ENCODE data around the gene SGPL1.

SGPL1 gene

GRCh38 chr10:70907637-70908405, 92.1 kb downstream of the SGPL1 start:
- TF ChIP-seq, protein P1, sequence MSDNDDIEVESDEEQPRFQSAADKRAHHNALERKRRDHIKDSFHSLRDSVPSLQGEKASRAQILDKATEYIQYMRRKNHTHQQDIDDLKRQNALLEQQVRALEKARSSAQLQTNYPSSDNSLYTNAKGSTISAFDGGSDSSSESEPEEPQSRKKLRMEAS (IDR thresholded peaks at IDR 0.05) = no peak
- TF ChIP-seq CEBPB (IDR thresholded peaks at IDR 0.05) (no peak), TAF1 (IDR thresholded peaks at IDR 0.05; ENCODE audit: low read depth) (no peak), FOXM1 (IDR thresholded peaks at IDR 0.05; ENCODE audit: borderline replicate concordance, low read depth) (no peak), CREB1 (IDR thresholded peaks at IDR 0.05; ENCODE audit: low read depth) (no peak), EP300 (IDR thresholded peaks at IDR 0.05; ENCODE audit: borderline replicate concordance) (no peak), YY1 (IDR thresholded peaks at IDR 0.05; ENCODE audit: low read depth) (no peak), USF1 (IDR thresholded peaks at IDR 0.05) (no peak), ZBTB7A (IDR thresholded peaks at IDR 0.05; ENCODE audit: low read depth) (no peak), EGR1 (IDR thresholded peaks at IDR 0.05) (no peak), TCF12 (IDR thresholded peaks at IDR 0.05; ENCODE audit: low read depth) (no peak), RAD21 (IDR thresholded peaks at IDR 0.05; ENCODE audit: low read depth) (no peak), TEAD4 (IDR thresholded peaks at IDR 0.05) (no peak)
- TF ChIP-seq, protein P2, sequence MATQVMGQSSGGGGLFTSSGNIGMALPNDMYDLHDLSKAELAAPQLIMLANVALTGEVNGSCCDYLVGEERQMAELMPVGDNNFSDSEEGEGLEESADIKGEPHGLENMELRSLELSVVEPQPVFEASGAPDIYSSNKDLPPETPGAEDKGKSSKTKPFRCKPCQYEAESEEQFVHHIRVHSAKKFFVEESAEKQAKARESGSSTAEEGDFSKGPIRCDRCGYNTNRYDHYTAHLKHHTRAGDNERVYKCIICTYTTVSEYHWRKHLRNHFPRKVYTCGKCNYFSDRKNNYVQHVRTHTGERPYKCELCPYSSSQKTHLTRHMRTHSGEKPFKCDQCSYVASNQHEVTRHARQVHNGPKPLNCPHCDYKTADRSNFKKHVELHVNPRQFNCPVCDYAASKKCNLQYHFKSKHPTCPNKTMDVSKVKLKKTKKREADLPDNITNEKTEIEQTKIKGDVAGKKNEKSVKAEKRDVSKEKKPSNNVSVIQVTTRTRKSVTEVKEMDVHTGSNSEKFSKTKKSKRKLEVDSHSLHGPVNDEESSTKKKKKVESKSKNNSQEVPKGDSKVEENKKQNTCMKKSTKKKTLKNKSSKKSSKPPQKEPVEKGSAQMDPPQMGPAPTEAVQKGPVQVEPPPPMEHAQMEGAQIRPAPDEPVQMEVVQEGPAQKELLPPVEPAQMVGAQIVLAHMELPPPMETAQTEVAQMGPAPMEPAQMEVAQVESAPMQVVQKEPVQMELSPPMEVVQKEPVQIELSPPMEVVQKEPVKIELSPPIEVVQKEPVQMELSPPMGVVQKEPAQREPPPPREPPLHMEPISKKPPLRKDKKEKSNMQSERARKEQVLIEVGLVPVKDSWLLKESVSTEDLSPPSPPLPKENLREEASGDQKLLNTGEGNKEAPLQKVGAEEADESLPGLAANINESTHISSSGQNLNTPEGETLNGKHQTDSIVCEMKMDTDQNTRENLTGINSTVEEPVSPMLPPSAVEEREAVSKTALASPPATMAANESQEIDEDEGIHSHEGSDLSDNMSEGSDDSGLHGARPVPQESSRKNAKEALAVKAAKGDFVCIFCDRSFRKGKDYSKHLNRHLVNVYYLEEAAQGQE (IDR thresholded peaks at IDR 0.05; ENCODE audit: low read depth) = no peak

DNA sequence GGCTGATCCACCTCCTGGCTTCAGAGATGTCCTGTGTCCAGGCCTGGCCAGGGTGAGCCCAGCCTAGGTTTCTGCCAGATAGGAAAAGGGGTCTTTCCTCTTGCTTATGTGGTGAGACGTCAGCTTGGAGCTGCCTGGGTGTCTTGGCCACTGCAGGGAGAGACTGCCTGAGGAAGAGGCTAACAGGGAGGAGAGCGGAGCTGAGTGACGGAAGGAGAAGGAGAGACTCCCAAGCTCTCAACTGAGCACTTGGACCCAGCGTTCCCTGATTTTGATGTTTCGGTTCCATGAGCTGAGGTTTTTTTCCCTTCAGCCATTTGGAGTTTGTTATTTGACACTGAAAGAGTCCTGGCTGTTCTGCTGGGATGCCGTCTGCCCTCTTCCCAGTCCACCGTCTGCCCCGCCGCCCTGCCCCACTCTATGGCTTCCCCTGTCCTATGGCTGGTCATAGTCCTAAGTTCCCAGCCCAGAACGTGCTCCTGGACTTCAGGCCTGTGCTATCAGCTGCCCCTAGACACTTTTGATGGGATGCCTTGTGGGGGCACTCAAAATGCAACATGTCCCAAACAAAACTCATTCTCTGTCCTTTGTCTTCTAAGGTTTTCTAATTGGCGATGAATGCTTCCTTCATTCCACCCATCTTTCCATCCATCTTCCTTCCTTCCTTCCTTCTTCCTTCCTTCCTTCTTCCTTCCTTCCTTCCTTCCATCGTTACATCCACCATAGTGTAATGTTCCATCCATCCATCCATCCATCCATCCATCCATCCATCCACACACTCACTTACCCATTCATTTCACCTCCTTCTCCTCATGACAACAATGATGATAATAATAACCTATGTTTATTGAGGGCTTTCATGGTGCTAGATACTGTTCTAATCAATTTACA, 92.9 kb downstream of the SGPL1 start:
- TF ChIP-seq FOXM1 (IDR thresholded peaks at IDR 0.05; ENCODE audit: borderline replicate concordance, low read depth) (no peak), CEBPB (IDR thresholded peaks at IDR 0.05) (no peak), USF1 (IDR thresholded peaks at IDR 0.05) (no peak), NFIC (IDR thresholded peaks at IDR 0.05) (no peak)
- TF ChIP-seq, protein P2 (IDR thresholded peaks at IDR 0.05; ENCODE audit: low read depth) = no peak

GRCh38 chr10:70909326-70909935, 93.7 kb downstream of the SGPL1 start:
- TF ChIP-seq RAD21 (IDR thresholded peaks at IDR 0.05; ENCODE audit: low read depth) (no peak), CEBPB (IDR thresholded peaks at IDR 0.05) (no peak), TEAD4 (IDR thresholded peaks at IDR 0.05) (no peak), EGR1 (IDR thresholded peaks at IDR 0.05) (no peak)

DNA sequence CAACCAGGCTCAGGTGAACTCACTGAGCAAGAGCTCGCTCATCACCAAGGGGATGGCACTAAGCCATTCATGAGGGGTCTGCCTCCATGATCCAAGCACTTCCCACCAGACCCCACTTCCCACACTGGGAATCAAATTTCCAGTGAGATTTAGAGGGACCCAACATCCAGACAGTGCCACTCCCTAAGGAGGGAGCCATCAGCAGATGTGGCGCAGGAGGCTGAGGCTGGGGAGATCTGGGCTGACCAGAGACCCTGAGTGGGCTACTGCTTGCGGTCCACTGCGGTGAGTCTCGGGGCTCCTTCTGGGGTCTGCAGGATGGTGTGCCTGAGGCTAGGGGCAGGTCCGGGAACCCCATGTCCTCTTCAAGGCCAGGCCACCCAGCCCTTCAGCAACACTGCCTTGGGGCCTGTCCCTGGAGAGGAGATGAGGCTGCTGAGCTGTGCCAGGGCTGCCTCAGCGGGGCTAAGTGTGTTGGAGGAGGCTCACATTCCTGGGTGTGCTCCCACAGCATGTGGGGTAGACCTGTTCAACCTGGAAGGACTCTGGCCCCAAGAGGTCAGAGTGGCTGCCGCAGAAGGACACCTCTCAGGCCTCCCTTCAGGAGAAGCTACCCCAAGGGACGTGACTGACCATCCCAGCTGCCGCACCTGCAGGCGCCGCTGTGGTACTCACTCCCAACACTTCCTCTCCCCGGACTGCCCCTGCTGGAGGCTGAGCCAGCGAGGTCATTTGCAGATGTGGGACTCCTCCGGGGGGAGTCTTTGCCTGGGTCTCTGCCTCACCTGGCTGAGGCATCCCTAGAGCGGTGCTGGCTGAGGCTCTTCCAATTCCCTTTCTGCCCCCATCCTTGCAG, 95.0 kb downstream of the SGPL1 start:
- TF ChIP-seq CEBPB (IDR thresholded peaks at IDR 0.05) = no peak
- TF ChIP-seq USF1 (IDR thresholded peaks at IDR 0.05) = no peak
- TF ChIP-seq, protein P1 (IDR thresholded peaks at IDR 0.05) = no peak
- TF ChIP-seq, protein P2 (IDR thresholded peaks at IDR 0.05; ENCODE audit: low read depth) = no peak
- TF ChIP-seq TCF12 (IDR thresholded peaks at IDR 0.05; ENCODE audit: low read depth) = no peak
- no peak for TF ChIP-seq ZBTB7A (IDR thresholded peaks at IDR 0.05; ENCODE audit: low read depth)
- TF ChIP-seq TEAD4 (IDR thresholded peaks at IDR 0.05) = no peak
- no peak for TF ChIP-seq RAD21 (IDR thresholded peaks at IDR 0.05; ENCODE audit: low read depth)
- no peak for TF ChIP-seq NFIC (IDR thresholded peaks at IDR 0.05)
- TF ChIP-seq EGR1 (IDR thresholded peaks at IDR 0.05) = no peak
- no peak for TF ChIP-seq FOXM1 (IDR thresholded peaks at IDR 0.05; ENCODE audit: borderline replicate concordance, low read depth)
- TF ChIP-seq EP300 (IDR thresholded peaks at IDR 0.05; ENCODE audit: borderline replicate concordance) = no peak
- no peak for TF ChIP-seq TAF1 (IDR thresholded peaks at IDR 0.05; ENCODE audit: low read depth)
- no peak for TF ChIP-seq YY1 (IDR thresholded peaks at IDR 0.05; ENCODE audit: low read depth)

Data from Ishikawa (cell line).